Activated CD8-positive, alpha-beta memory T cell treated with anti-CD3 and anti-CD28 coated beads, Interleukin-2, amount 50 U/mL, for 4 hours (primary cell): Measurements from ENCODE around the gene CHD1L.
"Not testable (repeated sequence)": the region's sequence is repeated elsewhere in the genome, so short reads cannot be mapped to it uniquely, and the experiment has no call there.

Experiments used
- DNase-seq: peaks from one replicate; pipeline ENCODE4 v3.0.0-alpha.2; 2020

CHD1L gene

DNA sequence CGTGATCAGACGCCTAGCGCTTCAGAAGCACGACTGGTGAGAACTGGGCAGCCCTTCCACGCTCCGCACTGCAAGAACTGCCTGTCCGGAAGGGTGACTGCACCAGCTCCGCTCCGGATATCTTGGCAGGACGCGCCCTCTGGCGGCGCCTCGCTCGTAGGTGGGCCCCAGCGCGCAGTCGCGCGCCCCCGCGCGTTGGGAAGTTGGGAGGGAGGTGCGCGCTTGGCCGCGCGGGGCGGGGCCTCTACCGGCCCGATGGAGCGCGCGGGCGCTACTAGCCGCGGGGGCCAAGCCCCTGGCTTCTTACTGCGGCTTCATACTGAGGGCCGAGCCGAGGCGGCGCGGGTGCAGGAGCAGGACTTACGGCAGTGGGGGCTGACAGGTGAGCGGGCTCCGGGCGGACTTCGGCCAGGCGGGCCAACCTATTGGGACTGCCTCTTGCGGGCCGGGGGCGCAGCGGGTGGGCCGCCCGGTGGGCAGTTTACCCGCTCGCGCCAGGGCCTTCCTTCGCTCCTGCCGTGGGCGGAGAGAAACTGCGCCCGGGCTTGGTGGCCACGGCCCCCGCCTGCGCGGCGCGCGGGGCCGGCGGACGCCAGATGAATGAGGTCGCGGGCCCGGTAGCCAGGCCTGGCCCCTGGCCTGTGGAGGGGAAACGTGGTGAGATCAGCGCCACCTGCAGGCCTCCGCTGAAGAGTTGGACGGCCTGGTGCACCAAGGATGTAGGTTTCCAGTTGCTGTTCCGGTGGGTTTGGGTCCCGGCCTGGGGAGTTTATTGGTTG lies at the start of gene CHD1L:
TSS of gene CHD1L (plus strand) at position 236 of the 779 bp plus-strand sequence. CDS start at position 256, 20 bp downstream.
- peak; percentile 95 for DNase-seq

DNA sequence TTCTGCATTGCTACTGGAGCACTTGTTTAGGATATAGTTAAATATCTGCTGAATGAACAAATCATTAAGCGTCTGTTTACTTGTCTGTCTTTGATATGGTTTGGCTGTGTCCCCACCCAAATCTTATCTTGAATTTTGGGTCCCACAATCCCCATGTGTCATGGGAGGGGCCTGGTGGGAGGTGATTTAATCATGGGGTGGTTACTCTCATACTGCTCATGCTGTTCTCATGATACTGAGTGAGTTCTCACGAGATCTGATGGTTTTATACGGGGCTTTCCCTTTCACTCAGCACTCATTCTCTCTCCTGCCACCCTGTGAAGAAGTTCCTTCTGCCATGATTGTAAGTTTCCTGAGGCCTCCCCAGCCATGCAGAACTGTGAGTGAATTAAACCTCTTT lies 45.2 kb upstream of the CHD1L start:
- not testable (repeated sequence) for DNase-seq

DNA sequence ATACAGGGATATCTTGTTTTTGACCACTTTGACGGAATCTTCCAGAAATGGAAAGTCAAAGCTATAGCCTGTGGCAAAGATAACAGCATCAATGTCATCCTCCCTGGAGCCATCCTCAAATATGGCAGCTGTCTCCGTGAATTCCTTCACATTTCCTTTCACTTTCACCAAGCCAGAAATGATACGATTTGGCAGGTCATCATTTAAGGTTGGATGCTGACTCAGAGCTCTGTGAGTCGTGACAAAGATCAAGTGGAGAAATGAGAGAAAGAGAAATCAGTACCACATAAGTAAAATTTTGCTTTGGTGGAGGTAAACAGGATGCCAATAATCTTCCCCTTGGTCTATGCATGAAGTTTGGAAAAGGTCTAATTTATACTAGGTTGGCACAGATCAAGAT lies 41.2 kb upstream of the CHD1L start:
- DNase-seq = no peak

DNA sequence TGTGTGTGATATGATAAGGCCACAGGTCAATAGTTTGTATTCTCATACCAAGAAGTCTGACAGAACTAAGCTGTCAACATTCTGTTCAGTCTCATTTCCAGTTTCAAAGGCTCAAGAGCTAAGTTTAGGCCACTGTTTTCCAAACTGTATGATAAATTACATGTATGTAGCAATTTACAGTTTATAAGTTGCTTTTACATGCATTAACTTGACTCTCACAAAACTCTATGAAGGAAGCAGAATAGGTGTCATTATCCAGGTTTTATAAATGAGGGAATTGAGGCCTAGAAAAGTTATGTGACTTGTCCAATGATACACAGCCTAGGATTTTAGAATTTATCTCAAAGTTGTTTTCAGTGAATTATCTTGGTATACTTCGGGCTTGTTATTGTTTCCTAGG lies 40.7 kb upstream of the CHD1L start:
- no peak for DNase-seq

DNA sequence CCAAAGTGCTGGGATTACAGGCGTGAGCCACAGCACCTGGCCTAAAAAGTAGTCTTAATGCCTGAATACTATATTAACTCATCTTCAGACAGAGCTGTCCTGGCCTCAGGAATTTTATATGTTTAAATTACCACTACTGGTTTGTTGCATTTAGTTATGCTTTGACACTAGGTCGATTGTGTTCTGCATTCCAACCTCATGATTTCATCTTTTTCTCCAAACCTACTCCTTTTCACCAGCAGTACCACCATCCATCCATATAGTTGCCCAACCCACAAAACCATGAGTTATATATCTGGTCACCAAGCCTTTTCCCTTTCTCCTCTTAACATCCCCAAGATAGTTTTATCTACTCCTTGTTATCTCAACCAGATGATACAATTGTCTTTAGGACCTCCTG lies 39.9 kb upstream of the CHD1L start:
- no peak for DNase-seq

DNA sequence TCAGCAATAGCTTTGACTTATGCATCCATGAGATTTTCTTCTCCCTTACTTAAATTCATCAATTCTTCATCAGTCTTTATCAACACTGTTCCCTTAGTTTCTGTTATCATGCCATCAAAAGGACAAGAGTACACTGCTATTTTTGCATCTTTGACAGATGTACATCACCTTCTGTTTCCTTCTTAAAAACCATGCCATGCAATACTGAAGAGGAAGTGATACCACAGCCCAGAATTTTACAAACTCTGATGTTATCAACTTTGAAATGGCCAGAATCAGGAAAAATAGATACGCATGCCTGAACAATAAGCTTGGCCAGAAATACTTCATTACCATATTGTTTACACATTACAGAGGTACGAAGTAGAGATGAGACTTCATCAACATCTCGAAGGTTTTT lies 38.4 kb upstream of the CHD1L start:
- DNase-seq = no peak

DNA sequence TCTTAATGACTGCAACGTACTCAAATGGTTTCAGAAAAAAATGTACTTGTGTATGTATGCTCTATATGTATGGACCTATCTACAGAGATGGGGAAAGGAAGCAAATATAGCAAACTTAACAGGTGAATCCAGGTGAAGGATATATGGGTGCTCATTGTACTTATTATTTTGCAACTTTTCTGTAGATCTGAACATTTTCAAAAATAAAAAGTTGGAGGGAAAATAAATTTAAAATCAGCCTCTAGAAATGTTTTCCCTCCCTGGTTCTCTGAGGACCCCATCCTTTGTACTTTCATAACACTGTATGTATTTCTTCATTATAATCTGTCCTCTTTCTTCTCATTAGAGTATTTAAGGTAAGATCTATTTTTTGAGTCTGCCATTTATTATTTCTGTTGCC lies 35.3 kb upstream of the CHD1L start:
- DNase-seq = no peak

DNA sequence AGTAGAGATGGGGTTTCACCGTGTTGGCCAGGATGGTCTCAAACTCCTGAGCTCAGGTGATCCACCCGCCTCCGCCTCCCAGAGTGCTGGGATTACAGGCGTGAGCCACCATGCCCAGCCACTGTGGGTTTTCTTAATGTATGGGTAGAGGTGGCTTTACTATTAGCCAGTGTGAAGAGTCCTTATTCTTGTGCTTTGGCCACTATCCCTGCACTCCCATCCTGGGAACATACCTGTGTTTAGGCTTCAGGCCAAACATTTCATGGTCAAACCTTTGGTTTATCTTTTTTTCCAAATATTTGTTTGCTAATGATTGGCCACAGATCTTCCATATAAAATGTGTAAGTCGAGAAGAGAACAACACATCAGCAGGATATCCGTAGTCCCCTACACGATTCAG lies 33.9 kb upstream of the CHD1L start:
- no peak for DNase-seq

DNA sequence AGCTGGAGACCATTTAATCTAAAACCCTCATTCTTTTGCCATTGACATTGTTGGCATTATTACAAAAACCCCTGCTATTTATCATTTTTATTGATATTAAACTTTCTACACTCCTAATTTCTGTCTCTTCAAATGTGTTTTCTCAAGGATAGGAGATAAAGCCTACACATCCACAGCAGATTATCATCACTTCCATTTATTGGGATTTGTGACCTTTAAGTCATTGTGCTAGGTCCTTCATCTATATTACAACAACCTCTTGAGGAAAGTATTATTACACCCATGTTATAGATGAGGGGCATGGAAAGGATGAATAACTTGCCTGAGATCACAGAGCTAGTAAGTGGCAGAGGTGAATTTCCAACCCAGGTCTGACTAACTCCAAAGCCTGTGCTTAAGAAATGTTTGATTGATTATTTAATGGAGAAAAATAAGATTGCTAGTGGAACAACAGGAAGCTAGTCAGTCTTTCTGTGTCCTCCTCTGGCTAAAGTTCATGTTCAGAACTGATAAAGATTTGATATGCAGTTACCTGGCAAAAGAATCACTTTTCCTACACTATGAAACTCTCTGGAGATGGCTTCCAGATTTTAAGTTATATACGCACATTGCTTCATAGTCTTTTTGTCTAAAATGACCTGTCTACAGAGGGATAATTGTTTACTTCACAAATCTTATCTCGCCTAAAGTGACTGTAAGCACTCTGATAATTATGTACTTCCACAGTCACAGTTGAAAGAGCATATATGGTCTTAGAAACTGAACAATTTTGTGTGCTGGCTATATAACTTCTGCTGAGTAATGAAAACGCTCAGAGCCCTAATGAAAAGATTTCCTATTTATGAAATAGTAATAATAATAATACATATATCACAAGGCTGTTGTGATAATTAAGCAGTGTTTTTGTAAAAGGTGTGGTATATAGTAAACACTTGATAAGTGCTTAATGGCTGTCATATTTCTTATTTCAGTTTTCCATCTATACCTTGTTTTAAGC lies 32.4 kb upstream of the CHD1L start:
- no peak for DNase-seq

DNA sequence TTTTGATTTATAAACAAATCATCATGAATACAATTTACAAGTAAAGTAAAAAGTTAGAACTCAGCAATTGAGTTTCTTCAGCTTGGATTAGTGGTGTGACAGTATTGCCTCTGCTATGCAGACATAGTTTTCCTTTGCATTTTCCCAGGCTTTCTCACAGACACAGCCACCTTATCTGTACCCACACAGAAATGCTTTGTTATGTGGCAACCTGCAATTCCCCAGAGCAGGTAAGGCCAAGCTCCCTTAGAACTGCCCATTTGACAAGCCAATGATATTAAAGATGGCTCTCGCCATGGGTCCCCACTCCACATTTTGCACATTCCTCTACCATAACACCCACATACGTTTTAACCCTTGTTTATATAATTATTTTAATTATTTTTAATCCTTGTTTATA lies 31.5 kb upstream of the CHD1L start:
- no peak for DNase-seq

DNA sequence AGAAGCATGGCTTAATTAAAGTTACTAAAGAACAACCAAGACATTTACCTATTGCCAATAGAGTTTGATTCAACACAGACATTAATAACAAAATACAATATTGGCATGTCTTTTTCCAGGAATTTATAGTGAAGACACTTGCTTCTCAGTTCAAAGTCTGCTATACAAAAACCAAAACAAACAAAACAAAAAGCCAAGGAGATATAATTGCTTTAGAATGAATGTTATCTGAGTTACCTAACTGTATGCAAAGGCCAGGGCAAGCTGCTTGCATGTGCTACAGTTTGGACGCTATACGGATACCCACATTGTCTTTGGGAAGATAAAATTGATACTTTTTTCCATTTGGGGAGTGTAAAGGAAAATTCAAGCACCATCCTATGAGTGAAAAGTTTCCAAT lies 30.9 kb upstream of the CHD1L start:
- no peak for DNase-seq

DNA sequence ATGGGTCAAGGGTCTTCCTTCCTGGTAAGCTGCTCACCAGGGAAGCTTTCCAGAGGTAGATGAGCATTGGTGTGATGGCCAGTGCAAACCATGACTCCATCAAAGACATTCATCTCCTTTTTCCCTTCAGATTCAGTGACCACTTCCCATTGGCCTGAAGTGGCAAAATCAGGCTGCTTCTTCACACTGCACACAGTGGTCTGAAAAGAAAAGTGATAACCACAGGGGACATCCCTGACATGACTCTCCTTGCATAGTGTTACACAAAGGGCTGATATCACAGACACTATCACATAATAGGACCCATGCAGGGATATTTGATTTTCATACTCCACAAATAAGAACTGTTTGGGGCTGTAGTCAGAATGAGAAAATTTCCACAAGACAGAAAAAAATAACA lies 29.2 kb upstream of the CHD1L start:
- DNase-seq = no peak

DNA sequence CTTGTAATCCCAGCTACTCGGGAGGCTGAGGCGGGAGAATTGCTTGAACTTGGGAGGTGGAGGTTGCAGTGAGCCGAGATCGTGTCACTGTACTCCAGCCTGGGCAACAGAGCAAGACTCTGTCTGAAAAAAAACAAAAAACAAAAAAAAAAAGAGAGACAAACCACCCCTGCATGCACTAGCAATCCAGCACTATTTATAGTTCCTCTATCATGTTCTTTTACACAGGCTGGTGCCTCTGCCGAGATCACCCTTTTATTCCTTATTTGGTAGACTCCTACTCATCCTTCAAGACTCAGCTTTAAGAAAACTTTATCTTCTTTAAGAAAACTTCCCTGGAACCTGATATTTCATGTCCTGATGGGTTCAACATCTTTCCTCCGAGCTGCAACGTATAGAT lies 28.2 kb upstream of the CHD1L start:
- no peak for DNase-seq

DNA sequence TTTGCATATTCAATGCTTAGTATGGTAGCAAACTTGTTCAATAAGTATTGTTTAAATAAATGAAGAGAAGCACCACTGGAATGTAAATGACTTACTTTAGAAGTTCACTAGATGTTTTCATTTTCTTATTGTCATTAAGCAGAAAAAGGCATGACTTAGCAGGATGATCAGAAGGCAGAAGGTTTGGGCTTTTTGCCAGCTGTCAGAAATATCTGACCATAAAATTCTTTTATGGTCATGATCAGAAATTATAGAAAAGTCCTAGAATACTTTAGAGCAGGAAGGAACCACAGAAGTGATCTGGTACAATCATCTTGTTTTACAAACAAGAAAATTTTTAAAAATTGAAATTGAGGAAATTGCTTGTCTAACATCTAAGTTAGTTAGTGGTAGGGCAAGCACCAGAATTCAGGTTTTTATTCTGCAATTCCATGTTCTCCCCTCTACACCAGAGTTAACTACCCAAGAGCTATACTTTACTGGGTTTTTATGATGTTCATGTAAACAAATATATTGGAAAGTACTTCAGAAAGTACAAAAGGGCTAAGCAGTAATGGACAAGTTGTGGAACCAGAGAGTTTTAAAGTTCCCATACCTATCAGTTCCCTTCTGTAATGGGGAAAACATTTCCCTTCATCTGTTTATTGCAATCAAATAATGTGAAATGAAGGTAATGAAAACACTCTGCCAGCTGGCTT lies 27.5 kb upstream of the CHD1L start:
- no peak for DNase-seq

DNA sequence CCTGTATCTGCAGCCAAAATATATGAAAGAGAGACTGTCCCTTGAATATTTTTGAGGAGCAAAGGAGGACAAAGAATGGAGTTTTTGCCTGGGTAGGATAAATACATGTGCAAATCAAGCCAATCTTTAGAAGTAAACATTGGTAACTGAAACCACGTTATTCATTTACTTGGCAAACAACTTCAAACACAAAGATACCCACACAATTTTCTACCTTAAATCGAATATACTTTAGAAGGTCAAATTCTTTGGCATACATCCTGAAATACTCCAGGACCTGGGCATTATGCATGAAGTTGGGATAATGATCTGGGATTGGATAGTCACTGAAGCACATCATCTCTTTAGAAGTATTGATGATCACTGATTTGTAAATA lies 27.0 kb upstream of the CHD1L start:
- DNase-seq = no peak

DNA sequence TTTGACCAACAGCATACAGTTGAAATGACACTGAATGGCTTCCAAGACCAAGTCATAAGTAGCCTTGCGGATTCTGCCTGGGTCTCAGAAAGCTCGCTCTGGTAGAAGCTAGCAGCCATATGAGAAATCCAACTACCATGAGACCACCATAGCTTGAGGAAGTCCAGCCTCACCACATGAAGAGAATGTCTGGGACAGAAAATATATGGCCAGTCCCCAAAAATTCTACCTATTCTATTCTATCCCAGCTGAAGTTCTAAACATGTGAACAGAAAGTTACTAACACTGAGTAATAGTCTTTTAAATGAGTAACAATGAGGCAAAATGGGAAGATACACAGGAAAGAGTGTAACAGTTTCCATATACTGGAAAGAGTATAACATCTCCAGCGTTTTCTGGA lies 26.4 kb upstream of the CHD1L start:
- no peak for DNase-seq

DNA sequence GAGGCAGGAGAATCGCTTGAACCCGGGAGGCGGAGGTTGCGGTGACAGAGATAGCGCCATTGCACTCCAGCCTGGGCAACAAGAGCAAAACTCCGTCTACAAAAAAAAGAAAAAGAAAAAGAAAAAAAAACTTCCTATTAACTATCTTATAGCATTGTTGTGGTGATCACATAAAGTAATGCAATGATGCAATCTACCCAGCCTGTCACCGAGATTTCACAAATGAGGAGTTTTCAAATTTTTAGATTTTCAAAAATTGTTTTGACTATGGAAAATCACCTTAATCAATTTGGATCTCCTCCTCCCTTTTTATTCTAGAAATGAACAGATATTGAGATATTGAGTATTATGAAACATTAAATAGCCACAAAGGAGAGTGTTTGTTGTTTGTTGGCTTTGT lies 25.3 kb upstream of the CHD1L start:
- DNase-seq = no peak

DNA sequence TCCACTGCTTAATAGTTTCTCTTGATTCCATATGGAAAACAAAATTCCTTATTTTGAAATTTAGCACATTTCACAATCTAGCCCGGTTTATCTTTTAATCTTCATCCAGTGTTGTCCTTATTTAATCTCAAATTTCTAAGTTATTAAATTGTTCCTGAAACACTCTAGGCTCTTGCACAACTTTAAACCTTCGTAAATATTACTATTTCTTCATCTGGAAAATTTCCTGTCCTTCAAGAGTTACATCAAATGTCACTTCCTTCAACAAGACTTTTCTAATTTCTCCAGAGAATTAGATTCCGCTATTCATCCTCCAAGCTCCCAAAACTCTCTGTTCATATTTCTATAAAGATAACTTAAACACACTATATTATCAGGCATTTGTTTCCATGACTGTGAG lies 23.9 kb upstream of the CHD1L start:
- DNase-seq = no peak

DNA sequence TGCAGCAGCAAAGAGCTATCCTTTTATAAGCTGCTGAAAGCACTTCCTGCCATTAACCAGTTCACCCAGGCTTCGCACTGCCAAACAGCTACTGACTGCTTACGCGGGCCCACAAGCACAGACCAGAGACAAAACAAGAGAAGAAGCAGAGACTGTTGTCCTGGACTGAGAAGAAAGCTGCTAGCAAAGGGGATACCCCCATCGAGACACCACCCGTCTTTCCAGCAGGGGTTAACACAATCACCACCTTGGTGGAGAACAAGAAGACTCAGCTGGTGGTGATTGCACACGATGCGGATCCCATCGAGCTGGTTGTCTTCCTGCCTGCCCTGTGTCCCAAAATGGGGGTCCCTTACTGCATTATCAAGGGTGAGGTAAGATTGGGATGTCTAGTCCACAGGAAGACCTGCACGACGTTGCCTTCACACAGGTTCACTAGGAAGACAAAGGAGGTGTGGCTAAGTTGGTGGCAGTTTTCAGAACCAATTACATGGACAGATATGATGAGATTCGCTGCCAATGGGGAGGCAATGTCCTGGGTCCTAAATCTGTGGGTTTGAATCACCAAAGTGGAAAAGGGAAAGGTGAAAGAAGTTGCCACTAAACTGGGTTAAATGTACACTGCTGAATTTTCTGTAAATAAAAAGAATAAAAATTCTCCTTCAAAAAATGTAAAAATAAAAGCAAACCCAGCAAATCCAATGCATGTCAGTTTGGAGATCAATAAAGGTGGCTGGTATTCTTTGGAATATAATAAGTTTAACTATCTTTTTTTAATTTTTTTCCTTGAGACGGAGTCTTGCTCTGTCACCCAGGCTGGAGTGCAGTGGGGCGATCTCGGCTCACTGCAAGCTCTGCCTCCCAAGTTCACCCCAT lies 18.5 kb upstream of the CHD1L start:
- no peak for DNase-seq

DNA sequence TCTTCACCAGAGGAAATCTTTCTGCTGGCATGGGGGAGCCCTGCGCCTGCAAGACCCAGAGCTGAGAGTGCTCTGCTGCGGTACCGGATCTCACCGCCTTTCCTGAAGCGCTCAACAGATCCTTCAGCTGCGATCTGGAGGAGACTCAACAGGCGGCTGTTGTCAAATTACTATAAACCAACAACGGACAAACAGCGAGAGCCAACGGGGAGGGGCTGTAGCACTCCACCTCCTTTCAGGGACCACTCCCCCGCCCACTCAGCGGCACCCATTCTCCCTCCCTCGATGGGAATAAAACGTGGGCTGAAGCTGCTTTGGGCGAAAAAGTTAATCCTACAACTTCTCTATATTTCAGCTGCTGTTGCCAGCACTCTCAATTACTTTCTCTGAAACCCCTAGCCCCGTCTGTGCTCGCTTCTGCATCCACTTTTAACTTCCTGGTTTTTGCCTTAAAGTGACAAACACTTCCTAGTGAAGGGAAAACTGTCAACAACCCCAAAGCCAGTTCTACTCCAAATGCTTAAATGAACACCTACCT lies 17.2 kb upstream of the CHD1L start, which contains the start of gene FMO5:
TSS of gene FMO5 (minus strand) at position 147 of the 538 bp plus-strand sequence. CDS start 310 bp downstream, outside the sequence.
- DNase-seq = peak; percentile 38

DNA sequence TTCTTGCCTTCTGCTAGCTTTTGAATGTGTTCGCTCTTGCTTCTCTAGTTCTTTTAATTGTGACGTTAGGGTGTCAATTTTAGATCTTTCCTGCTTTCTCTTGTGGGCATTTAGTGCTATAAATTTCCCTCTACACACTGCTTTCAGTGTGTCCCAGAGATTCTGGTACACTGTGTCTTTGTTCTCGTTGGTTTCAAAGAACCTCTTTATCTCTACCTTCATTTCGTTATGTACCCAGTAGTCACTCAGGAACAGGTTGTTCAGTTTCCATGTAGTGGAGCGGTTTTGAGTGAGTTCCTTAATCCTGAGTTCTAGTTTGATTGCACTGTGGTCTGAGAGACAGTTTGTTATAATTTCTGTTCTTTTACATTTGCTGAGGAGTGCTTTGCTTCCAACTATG lies 11.5 kb upstream of the CHD1L start:
- DNase-seq = not testable (repeated sequence)

DNA sequence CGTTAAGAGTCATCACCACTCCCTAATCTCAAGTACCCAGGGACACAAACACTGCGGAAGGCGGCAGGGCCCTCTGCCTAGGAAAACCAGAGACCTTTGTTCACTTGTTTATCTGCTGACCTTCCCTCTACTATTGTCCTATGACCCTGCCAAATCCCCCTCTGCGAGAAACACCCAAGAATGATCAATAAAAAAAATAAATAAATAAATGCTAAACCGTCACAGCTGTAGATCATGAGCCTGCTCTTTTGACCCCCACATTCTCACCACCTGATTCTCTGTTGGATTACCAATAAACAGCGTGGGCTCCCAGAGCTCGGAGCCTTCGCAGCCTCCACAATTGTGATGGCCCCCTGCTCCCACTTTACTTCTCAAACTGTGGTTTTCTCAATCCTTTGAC lies 8.6 kb upstream of the CHD1L start:
- DNase-seq = not testable (repeated sequence)
